T follicular helper cell (primary cell): Measurements from ENCODE around the gene PKHD1.
"Not testable (repeated sequence)": the region's sequence is repeated elsewhere in the genome, so short reads cannot be mapped to it uniquely, and the experiment has no call there.

Experiments used
- DNase-seq: peaks from one replicate; pipeline ENCODE4 v3.0.0-alpha.2; 2020; ENCODE audit warnings: low read depth

Gene PKHD1

GRCh38 chr6:51855310-51856082 lies 231.9 kb downstream of the PKHD1 start:
- no peak for DNase-seq

DNA sequence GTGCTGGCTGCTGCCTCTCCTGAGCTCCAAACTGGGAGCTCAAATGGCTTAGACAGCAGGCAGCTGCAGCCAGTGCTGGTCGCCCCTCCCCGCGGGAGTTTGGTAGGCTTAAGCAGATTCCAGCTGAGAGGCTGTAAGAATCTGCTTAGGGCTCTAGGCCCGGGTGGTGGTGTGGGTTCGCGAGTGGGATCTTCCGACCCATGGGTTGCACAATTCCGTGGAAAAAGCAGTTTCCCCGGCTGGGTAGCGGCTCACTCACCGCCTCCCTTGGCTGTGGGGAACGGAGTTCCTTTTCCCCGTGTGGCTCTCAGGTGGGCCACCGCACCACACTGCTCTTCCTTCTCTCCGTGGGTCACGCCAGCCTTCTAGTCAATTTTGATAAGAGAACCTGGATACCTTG lies 232.5 kb downstream of the PKHD1 start:
- DNase-seq: no peak

- DNase-seq: no peak
Observed at GRCh38 chr6:51854347-51854746, 233.1 kb downstream of the PKHD1 start.

- DNase-seq: not testable (repeated sequence)
Observed at GRCh38 chr6:51853109-51853508, 234.3 kb downstream of the PKHD1 start.

DNA sequence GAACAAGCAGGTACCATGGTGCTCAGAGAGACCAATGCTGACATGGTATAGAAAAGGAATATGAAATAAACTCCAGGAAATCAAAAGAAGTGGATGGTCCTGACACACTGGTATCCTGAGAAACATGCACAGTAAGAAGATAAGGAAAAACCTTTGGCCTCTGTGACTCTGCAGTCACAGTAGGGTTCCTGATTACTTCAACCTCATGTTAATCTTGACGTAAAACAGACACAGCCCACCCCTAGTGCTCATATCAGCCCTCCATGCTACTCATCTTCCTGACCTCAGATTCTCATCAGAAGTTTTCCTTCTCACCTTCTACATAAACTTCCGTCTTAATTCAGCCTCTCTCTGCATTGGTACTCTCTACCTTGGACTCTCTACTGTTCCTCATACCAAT lies 240.9 kb downstream of the PKHD1 start:
- no peak for DNase-seq

DNA sequence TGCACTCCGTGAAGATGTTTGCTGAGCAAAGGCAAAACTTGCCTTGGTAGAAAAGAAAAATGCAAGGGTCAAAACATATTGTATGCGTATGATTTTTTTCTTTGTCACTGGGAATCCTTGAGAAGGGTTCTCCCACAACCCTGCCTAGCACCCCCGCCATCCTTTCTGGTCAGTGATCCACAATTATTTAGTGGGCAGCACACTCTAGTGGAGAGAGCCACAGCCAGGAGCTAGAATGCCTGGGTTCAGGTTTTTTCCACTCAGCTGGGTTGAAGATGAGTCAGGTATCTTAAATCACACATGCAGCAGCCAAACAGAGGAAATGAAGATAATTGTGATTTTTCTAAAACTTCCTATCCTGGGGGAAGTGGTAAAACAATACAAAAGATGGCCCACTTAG lies 243.1 kb downstream of the PKHD1 start:
- no peak for DNase-seq

- no peak for DNase-seq
Observed at GRCh38 chr6:51843456-51844056, 243.9 kb downstream of the PKHD1 start.

GRCh38 chr6:51842804-51843378 lies 244.5 kb downstream of the PKHD1 start:
- DNase-seq: no peak

GRCh38 chr6:51842061-51842803 lies 245.2 kb downstream of the PKHD1 start:
- no peak for DNase-seq

- no peak for DNase-seq
Observed at GRCh38 chr6:51841626-51842025, 245.8 kb downstream of the PKHD1 start.

- no peak for DNase-seq
Observed at GRCh38 chr6:51839726-51840374, 247.6 kb downstream of the PKHD1 start.

GRCh38 chr6:51830666-51831065 lies 256.7 kb downstream of the PKHD1 start:
- no peak for DNase-seq

DNA sequence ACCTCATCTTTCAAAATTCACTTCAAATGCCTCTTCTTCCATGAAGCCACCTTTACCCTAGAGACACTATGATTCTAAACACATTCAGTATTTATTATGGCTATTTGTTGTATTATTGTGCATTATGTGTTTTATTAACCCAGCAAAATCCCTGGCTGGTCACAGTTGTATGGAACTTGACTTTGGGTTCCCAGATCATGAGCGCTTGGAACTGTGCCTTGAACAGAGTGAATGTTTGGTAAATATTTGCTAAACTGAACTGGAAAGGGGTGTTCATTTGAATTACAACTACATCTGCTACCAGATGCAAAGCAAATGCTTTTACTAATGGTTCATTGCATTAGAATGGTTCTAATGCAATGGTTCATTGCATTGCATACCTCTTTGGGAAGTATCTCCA lies 259.8 kb downstream of the PKHD1 start:
- DNase-seq: no peak

DNA sequence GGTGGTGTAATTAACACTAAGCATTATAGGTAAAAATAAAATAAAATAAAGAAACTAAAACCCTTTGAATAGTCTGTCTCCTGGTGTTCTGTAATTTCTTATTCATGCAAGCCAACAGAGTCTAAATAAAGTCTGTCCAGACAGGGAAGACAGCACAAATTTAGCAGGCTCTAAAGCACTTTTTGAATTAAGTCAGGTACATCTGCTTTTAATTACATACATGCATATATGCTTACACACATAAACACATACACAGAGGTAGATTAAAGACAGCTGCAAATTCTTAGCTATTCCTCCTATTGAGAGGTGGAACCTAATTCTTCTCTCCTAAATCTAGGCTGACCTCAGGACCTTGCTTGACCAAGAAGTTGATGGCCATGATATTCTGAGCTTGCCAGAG lies 262.5 kb downstream of the PKHD1 start:
- DNase-seq: no peak

- DNase-seq: no peak
Observed at GRCh38 chr6:51820555-51820954, 266.9 kb downstream of the PKHD1 start.

DNA sequence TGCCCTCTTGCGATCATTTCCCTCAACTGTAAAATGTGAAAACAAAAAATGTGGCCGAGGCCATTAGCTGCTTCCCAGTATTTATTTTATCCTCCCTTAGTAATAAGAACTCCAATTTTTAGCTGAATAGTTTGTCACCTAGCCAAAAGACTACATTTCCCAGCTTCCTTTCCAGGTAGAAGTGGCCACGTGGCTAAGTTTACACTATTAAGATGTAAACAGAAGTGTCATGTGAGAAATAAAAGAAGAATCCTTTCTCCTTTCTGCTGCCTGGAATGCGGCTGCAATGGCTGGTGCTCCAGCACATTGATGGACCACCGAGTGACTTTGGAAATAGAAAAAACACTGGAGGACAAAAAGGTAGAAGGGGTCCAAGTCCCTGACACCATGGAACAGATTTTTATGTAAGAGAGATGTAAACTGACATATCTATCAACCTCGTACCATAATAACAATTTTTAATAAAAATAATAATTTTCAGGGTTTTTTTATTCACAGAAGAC lies 268.8 kb downstream of the PKHD1 start:
- no peak for DNase-seq

DNA sequence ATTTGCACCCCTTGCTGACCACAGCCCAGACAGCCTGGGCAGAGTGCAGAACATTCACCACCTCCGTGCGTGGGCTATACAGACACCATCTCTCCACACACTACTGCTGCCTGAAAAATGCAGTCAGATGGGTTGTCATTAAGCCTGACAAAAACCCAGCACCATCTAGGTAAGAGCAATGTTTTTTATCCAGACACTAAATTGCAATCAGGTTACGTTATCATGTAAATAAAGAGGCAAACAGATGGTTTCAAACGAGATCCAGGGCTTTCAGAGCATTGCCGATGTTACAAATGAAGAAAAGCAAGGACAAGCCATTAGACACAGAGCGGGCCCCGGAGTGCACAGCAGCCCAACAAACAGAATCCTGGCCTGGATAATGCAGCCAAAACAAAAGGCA lies 269.6 kb downstream of the PKHD1 start:
- DNase-seq: no peak

DNA sequence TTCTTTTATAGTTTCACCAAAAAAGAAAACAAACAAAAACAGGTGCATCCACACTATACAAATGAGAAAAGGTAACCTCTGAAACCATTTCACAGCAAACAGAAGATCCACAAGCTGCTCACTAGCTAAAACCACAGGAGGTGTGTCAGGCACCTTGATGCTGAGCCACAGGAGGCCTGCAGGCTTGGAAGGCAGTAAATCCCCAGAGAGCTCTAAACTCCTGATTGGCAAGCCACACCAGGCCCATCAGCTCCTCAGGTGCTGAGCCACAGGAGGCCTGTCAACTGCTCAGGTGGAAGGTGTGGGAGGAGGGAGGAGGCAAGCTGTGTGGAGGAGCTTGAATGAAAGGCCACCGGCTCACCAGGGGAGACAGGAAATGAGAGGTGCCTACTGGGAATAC lies 273.0 kb downstream of the PKHD1 start:
- DNase-seq: no peak

GRCh38 chr6:51813904-51814303 lies 273.5 kb downstream of the PKHD1 start:
- DNase-seq: no peak

DNA sequence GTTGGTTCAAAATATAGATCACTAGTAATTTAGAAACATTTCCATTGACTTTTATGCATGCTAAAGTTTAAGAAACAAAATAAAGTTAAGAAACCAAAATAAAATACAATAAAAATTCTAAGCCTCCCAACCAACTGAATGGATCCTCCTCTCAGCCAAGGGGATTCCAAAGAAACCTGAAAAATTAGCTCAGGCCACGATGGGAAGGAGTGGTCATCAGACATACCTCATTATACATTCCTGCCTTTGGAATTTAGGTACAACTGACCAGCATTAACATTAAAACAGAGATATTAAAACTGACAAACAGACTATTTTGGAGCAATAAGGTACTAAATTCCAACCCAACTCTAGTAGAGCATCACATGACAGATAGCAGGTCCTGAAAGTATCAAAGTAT lies 275.2 kb downstream of the PKHD1 start:
- DNase-seq: no peak

GRCh38 chr6:51805517-51805916 lies 281.9 kb downstream of the PKHD1 start:
- no peak for DNase-seq

DNA sequence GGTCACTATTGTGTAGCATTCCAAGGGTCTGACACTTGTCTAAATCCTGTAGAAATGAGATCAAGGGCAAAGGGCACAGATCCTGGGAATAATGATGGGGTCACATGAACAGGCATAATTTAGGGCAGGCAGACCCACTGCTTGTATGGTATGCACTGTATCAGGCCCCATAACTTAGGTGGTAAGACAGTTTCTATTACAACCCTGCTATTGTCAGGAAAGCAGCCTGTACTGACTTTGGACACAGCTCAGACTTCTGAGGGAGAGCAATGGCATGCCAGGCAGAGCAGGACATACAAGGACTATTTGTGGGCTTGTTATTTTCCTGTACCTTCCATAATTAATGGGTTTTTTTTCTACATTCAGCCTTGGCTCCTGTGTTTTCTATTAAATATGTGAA lies 286.8 kb downstream of the PKHD1 start:
- DNase-seq: no peak
